ENCODE results near the gene SUGCT. TPM values are rescaled to one million over a fixed set of nuclear protein-coding genes. Genes with fewer than 3 reads are reported as not detected.

SUGCT gene
- total and polyA plus RNA-seq, 2 of the 13 experiments (the other 11 are each of a cell fraction or from before 2014, with no cell fraction given), result 10.1 to 22.2 TPM

- H3K27ac ChIP-seq (ENCODE audit: extremely low read length, insufficient read depth, low read length), result no peak overlapping the region
- no TSS peak for BruUV-seq (replicated peaks)
- ATAC-seq (no peak), DNase-seq (ENCODE audit: low spot score) (no peak), FAIRE-seq (no peak)
- WGBS (ENCODE audit: low lambda C conversion rate), result 0% methylated on average over 2 of the region's 2 CpGs
- no peaks in the 10 kb centered on the region for H3K4me1 ChIP-seq (ENCODE audit: insufficient read depth, low read length)
- TF ChIP-seq ZNF766 (CRISPR knock-in tag; IDR thresholded peaks at IDR 0.05; ENCODE audit: borderline replicate concordance) (no peak), MIXL1 (CRISPR knock-in tag; IDR thresholded peaks at IDR 0.05) (no peak), ZNF18 (CRISPR knock-in tag; IDR thresholded peaks at IDR 0.05; ENCODE audit: insufficient replicate concordance) (no peak), RBFOX2 (IDR thresholded peaks at IDR 0.05; ENCODE audit: low read depth, low read length) (no peak), FOSL1 (CRISPR knock-in tag; IDR thresholded peaks at IDR 0.05; ENCODE audit: borderline replicate concordance) (no peak)
- CTCF ChIA-PET (ENCODE audit: low intra/inter-chr PET ratio, low total read pairs), result no interaction called here
- H3K4me2 ChIP-seq (ENCODE audit: low read depth, low read length), result no peak overlapping the region
- no peaks in the 10 kb centered on the region for H3K36me3 ChIP-seq (replicated peaks in 1 of 2; ENCODE audit: control insufficient read depth in 1 of 2, insufficient read depth in 2 of 2, low read length in 2 of 2)
- H4K20me1 ChIP-seq (ENCODE audit: insufficient read depth, low read length), result no peaks in the 10 kb centered on the region
- no peak overlapping the region for H2AFZ ChIP-seq (ENCODE audit: low read length)
- intact Hi-C loops (cut with micrococcal nuclease; ENCODE audit: unreplicated experiment), result loop anchor here (10.0 kb wide), 1 partner anchor 995 kb away; no protein-coding TSS in a partner anchor
- in situ Hi-C loops (cut with HindIII; ENCODE audit: extremely low pct_ligation_motif_present, low pct_unique_long_range_greater_than_20kb), result no loop called here
- H3K4me3 ChIP-seq (replicated peaks in 1 of 3; ENCODE audit: insufficient read depth in 1 of 3, low read depth in 2 of 3, low read length in 3 of 3), result no peak overlapping the region
- no peaks in the 10 kb centered on the region for H3K79me2 ChIP-seq (ENCODE audit: insufficient read depth, low read length)
- POLR2A ChIA-PET, result no interaction called here
- no peak overlapping the region for H3K9ac ChIP-seq (ENCODE audit: insufficient read depth, low read depth, low read length)
- peaks cover 12% of the 10 kb centered on the region; the same call in 1 of the 2 replicates for H3K9me3 ChIP-seq (ENCODE audit: low read length)
- no peaks in the 10 kb centered on the region for H3K27me3 ChIP-seq (ENCODE audit: control insufficient read depth in 1 of 2, insufficient read depth in 2 of 2, low read length in 2 of 2)
Observed at GRCh38 chr7:40889539-40889938, 754.7 kb downstream of the SUGCT start.

DNA sequence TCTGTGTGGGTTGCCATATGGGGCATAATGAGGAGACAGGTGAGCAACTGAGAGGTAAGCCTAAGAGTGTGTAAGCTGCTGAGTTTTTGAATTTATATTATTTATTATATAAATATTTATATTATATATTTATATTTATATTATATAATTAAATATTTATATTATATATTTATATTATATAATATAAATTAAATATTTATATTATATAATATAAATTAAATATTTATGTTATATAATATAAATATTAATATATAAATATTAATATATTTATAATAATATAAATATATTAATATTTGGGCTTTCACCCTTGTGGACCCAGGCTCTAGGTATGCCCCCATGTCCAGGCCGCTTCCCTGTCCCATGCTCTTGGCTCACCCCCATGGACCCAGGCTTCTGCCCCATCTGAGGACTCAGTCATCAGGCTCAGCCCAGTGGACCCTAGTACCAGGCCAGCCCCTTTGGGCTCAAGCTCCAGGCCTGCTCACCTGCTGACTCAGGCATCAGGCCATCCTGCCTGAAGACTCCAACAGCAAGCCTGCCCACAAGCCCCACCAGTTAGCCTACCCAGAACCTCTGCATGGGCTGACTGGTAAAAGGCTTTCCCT, 755.4 kb downstream of the SUGCT start:
- FAIRE-seq (no peak), DNase-seq (ENCODE audit: low spot score) (no peak), ATAC-seq (no peak)
- in situ Hi-C loops (cut with HindIII; ENCODE audit: extremely low pct_ligation_motif_present, low pct_unique_long_range_greater_than_20kb) (no loop called here), intact Hi-C loops (cut with micrococcal nuclease; ENCODE audit: unreplicated experiment) (loop anchor here (1.0 kb wide), 1 partner anchor 20 kb away; no protein-coding TSS in a partner anchor)
- peaks cover 12% of the 10 kb centered on the region; the same call in 1 of the 2 replicates for H3K9me3 ChIP-seq (ENCODE audit: low read length)
- WGBS (ENCODE audit: low lambda C conversion rate), result 67% methylated on average over 1 of the region's 1 CpG
- H3K4me1 ChIP-seq (ENCODE audit: insufficient read depth, low read length), result no peaks in the 10 kb centered on the region
- H4K20me1 ChIP-seq (ENCODE audit: insufficient read depth, low read length), result no peaks in the 10 kb centered on the region
- BruUV-seq (replicated peaks), result no TSS peak
- H3K27ac ChIP-seq (ENCODE audit: extremely low read length, insufficient read depth, low read length), result no peak overlapping the region
- CTCF ChIA-PET (ENCODE audit: low intra/inter-chr PET ratio, low total read pairs), result no interaction called here
- no peak overlapping the region for H3K9ac ChIP-seq (ENCODE audit: insufficient read depth, low read depth, low read length)
- H3K27me3 ChIP-seq (ENCODE audit: control insufficient read depth in 1 of 2, insufficient read depth in 2 of 2, low read length in 2 of 2), result no peaks in the 10 kb centered on the region
- no peak overlapping the region for H2AFZ ChIP-seq (ENCODE audit: low read length)
- no peak overlapping the region for H3K4me2 ChIP-seq (ENCODE audit: low read depth, low read length)
- POLR2A ChIA-PET, result no interaction called here
- H3K36me3 ChIP-seq (replicated peaks in 1 of 2; ENCODE audit: control insufficient read depth in 1 of 2, insufficient read depth in 2 of 2, low read length in 2 of 2), result no peaks in the 10 kb centered on the region
- no peak overlapping the region for H3K4me3 ChIP-seq (replicated peaks in 1 of 3; ENCODE audit: insufficient read depth in 1 of 3, low read depth in 2 of 3, low read length in 3 of 3)
- H3K79me2 ChIP-seq (ENCODE audit: insufficient read depth, low read length), result no peaks in the 10 kb centered on the region
- TF ChIP-seq, protein P1, sequence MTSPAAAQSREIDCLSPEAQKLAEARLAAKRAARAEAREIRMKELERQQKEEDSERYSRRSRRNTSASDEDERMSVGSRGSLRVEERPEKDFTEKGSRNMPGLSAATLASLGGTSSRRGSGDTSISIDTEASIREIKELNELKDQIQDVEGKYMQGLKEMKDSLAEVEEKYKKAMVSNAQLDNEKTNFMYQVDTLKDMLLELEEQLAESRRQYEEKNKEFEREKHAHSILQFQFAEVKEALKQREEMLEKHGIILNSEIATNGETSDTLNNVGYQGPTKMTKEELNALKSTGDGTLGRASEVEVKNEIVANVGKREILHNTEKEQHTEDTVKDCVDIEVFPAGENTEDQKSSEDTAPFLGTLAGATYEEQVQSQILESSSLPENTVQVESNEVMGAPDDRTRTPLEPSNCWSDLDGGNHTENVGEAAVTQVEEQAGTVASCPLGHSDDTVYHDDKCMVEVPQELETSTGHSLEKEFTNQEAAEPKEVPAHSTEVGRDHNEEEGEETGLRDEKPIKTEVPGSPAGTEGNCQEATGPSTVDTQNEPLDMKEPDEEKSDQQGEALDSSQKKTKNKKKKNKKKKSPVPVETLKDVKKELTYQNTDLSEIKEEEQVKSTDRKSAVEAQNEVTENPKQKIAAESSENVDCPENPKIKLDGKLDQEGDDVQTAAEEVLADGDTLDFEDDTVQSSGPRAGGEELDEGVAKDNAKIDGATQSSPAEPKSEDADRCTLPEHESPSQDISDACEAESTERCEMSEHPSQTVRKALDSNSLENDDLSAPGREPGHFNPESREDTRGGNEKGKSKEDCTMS (CRISPR knock-in tag; conservative IDR thresholded peaks at IDR 0.05), result no peak
- TF ChIP-seq ZBTB3 (CRISPR knock-in tag; IDR thresholded peaks at IDR 0.05; ENCODE audit: borderline replicate concordance, low read depth), result no peak
- no peak for TF ChIP-seq ZNF232 (CRISPR knock-in tag; IDR thresholded peaks at IDR 0.05; ENCODE audit: borderline replicate concordance)
- no peak for TF ChIP-seq SNAPC5 (CRISPR knock-in tag; IDR thresholded peaks at IDR 0.05; ENCODE audit: borderline replicate concordance)
- no peak for TF ChIP-seq TIGD3 (CRISPR knock-in tag; IDR thresholded peaks at IDR 0.05; ENCODE audit: borderline replicate concordance)
- no peak for TF ChIP-seq ZNF564 (CRISPR knock-in tag; IDR thresholded peaks at IDR 0.05)
- TF ChIP-seq ZNF7 (CRISPR knock-in tag; IDR thresholded peaks at IDR 0.05), result no peak
- no peak for TF ChIP-seq KDM5B (CRISPR knock-in tag; IDR thresholded peaks at IDR 0.05; ENCODE audit: borderline replicate concordance)
